Transverse colon (tissue), 4 donors: ENCODE data around the gene PRKCA.

Experiments used
- POLR2AphosphoS5 ChIP-seq, 3 donors: sonication (generic); formaldehyde crosslinking; IDR thresholded peaks; one replicate each; pipeline ENCODE4 v1.6.1; 2016; ENCODE audit warnings: antibody characterized with exemption in 3 of 3
- TF ChIP-seq, protein P1 (sequence below), 5 experiments: fragments of 200-600 bp in 3 of 5; fragments of 450-650 bp in 2 of 5; sonication (generic) in 3 of 5; IDR thresholded peaks; 1 replicate in 2 of 5; 2 replicates in 3 of 5; pipeline ENCODE4 v1.5.1; 2016 to 2017; ENCODE audit warnings: antibody characterized with exemption in 5 of 5, inconsistent platforms in 3 of 5, mild to moderate bottlenecking in 2 of 5, moderate library complexity in 1 of 5

DNA sequence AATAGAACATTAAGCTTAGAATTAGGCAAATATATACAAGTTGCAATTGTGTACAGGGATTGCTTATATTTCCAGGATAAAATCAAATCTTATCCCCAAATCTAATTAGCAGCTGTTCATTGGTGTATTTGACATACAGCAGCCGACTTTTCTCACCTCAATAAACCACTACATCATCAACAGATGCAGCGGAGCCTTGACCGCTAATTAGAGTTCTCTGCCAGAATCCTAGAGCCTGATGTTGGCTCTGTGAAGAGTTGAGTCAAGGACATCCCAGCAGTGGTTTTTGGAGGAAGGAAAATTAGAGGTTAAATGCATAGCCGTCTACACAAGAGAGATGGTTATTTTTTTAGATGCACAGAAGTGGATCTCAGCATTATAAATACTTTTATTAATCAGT is 310.6 kb downstream of the PRKCA start:
- TF ChIP-seq, protein P1, sequence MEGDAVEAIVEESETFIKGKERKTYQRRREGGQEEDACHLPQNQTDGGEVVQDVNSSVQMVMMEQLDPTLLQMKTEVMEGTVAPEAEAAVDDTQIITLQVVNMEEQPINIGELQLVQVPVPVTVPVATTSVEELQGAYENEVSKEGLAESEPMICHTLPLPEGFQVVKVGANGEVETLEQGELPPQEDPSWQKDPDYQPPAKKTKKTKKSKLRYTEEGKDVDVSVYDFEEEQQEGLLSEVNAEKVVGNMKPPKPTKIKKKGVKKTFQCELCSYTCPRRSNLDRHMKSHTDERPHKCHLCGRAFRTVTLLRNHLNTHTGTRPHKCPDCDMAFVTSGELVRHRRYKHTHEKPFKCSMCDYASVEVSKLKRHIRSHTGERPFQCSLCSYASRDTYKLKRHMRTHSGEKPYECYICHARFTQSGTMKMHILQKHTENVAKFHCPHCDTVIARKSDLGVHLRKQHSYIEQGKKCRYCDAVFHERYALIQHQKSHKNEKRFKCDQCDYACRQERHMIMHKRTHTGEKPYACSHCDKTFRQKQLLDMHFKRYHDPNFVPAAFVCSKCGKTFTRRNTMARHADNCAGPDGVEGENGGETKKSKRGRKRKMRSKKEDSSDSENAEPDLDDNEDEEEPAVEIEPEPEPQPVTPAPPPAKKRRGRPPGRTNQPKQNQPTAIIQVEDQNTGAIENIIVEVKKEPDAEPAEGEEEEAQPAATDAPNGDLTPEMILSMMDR (IDR thresholded peaks at IDR 0.05), result no peak
- TF ChIP-seq POLR2AphosphoS5 (IDR thresholded peaks at IDR 0.05), result no peak
